Measurements from ENCODE around the gene CT45A5.
"Not testable (repeated sequence)": the region's sequence is repeated elsewhere in the genome, so short reads cannot be mapped to it uniquely, and the experiment has no call there.

The CT45A5 gene

GRCh38 chrX:135785403-135785802 is at the start of gene CT45A5:
Gene CT45A5 (minus strand): TSS chrX:135785503. CDS start chrX:135781729, 3,774 bp downstream.
- not testable (repeated sequence) for H3K27me3 ChIP-seq (ENCODE audit: insufficient read depth, insufficient read length); H3K4me3 ChIP-seq (ENCODE audit: insufficient read length, low read depth)

GRCh38 chrX:135819912-135820311 is 34.6 kb upstream of the CT45A5 start, which contains the start of gene CT45A2:
Gene CT45A2 (minus strand): TSS chrX:135820012. CDS start chrX:135816265, 3,747 bp downstream.
- not testable (repeated sequence) for H3K36me3 ChIP-seq (ENCODE audit: insufficient read depth, insufficient read length, low read length); DNase-seq (ENCODE audit: low read depth, low spot score); H3K9ac ChIP-seq (ENCODE audit: insufficient read length, low read depth)

More at GRCh38 chrX:135785403-135785802, at the start of gene CT45A5:
- H3K9me3 ChIP-seq (ENCODE audit: insufficient read depth, low read length); H3K4me1 ChIP-seq (ENCODE audit: insufficient read depth, insufficient read length); DNase-seq (ENCODE audit: low read depth, low spot score); H3K9ac ChIP-seq (ENCODE audit: insufficient read length, low read depth); H3K36me3 ChIP-seq (ENCODE audit: insufficient read depth, insufficient read length, low read length): not testable (repeated sequence)

GRCh38 chrX:135802687-135803086 is 17.4 kb upstream of the CT45A5 start, which contains the start of gene CT45A6:
Gene CT45A6 (minus strand): TSS chrX:135802787. CDS start chrX:135798993, 3,794 bp downstream.
- H3K9me3 ChIP-seq (ENCODE audit: insufficient read depth, low read length); H3K4me1 ChIP-seq (ENCODE audit: insufficient read depth, insufficient read length); H3K36me3 ChIP-seq (ENCODE audit: insufficient read depth, insufficient read length, low read length); DNase-seq (ENCODE audit: low read depth, low spot score); H3K9ac ChIP-seq (ENCODE audit: insufficient read length, low read depth); H3K4me3 ChIP-seq (ENCODE audit: insufficient read length, low read depth); H3K27me3 ChIP-seq (ENCODE audit: insufficient read depth, insufficient read length): not testable (repeated sequence)

More at GRCh38 chrX:135819912-135820311, 34.6 kb upstream of the CT45A5 start, which contains the start of gene CT45A2:
- not testable (repeated sequence) for H3K4me3 ChIP-seq (ENCODE audit: insufficient read length, low read depth); H3K9me3 ChIP-seq (ENCODE audit: insufficient read depth, low read length); H3K27me3 ChIP-seq (ENCODE audit: insufficient read depth, insufficient read length); H3K4me1 ChIP-seq (ENCODE audit: insufficient read depth, insufficient read length)

- H3K9ac ChIP-seq (ENCODE audit: insufficient read length, low read depth); H3K27me3 ChIP-seq (ENCODE audit: insufficient read depth, insufficient read length); DNase-seq (ENCODE audit: low read depth, low spot score); H3K36me3 ChIP-seq (ENCODE audit: insufficient read depth, insufficient read length, low read length); H3K4me3 ChIP-seq (ENCODE audit: insufficient read length, low read depth); H3K9me3 ChIP-seq (ENCODE audit: insufficient read depth, low read length); H3K4me1 ChIP-seq (ENCODE audit: insufficient read depth, insufficient read length): not testable (repeated sequence)
These were observed 17.2 kb downstream of the CT45A5 start, which contains the start of gene CT45A3 for GRCh38 chrX:135768091-135768490. Gene CT45A3 (minus strand): TSS chrX:135768191. CDS start chrX:135764444, 3,747 bp downstream.

GRCh38 chrX:135744739-135745138 is 40.6 kb downstream of the CT45A5 start:
- H3K9me3 ChIP-seq (ENCODE audit: insufficient read depth, low read length); H3K36me3 ChIP-seq (ENCODE audit: insufficient read depth, insufficient read length, low read length); H3K9ac ChIP-seq (ENCODE audit: insufficient read length, low read depth); H3K4me1 ChIP-seq (ENCODE audit: insufficient read depth, insufficient read length); DNase-seq (ENCODE audit: low read depth, low spot score); H3K4me3 ChIP-seq (ENCODE audit: insufficient read length, low read depth); H3K27me3 ChIP-seq (ENCODE audit: insufficient read depth, insufficient read length): not testable (repeated sequence)

- H3K4me3 ChIP-seq (ENCODE audit: insufficient read length, low read depth), result no peak overlapping the region
- no peaks in the 10 kb centered on the region for H3K27me3 ChIP-seq (ENCODE audit: insufficient read depth, insufficient read length)
- H3K36me3 ChIP-seq (ENCODE audit: insufficient read depth, insufficient read length, low read length), result no peaks in the 10 kb centered on the region
- TF ChIP-seq SUZ12 (IDR thresholded peaks at IDR 0.05; ENCODE audit: extremely low read depth, insufficient read depth, insufficient read length), result no peak
- TF ChIP-seq ZNF274 (IDR thresholded peaks at IDR 0.05; ENCODE audit: low read depth, low read length), result no peak
- TF ChIP-seq YY1 (IDR thresholded peaks at IDR 0.05; ENCODE audit: insufficient read depth, insufficient read length), result no peak
- H3K4me1 ChIP-seq (ENCODE audit: insufficient read depth, insufficient read length), result no peaks in the 10 kb centered on the region
- H3K9me3 ChIP-seq (ENCODE audit: insufficient read depth, low read length), result no peaks in the 10 kb centered on the region
- no peak for DNase-seq (ENCODE audit: low read depth, low spot score)
- no peak overlapping the region for H3K9ac ChIP-seq (ENCODE audit: insufficient read length, low read depth)
These were observed 44.0 kb downstream of the CT45A5 start for GRCh38 chrX:135741192-135741715.

- no peak overlapping the region for H3K9ac ChIP-seq (ENCODE audit: insufficient read length, low read depth)
- H3K36me3 ChIP-seq (ENCODE audit: insufficient read depth, insufficient read length, low read length), result no peaks in the 10 kb centered on the region
- H3K4me1 ChIP-seq (ENCODE audit: insufficient read depth, insufficient read length), result no peaks in the 10 kb centered on the region
- no peak for DNase-seq (ENCODE audit: low read depth, low spot score)
- TF ChIP-seq ZNF274 (IDR thresholded peaks at IDR 0.05; ENCODE audit: low read depth, low read length), result no peak
- TF ChIP-seq SUZ12 (IDR thresholded peaks at IDR 0.05; ENCODE audit: extremely low read depth, insufficient read depth, insufficient read length), result no peak
- no peak for TF ChIP-seq YY1 (IDR thresholded peaks at IDR 0.05; ENCODE audit: insufficient read depth, insufficient read length)
- H3K4me3 ChIP-seq (ENCODE audit: insufficient read length, low read depth), result no peak overlapping the region
- no peaks in the 10 kb centered on the region for H3K27me3 ChIP-seq (ENCODE audit: insufficient read depth, insufficient read length)
- no peaks in the 10 kb centered on the region for H3K9me3 ChIP-seq (ENCODE audit: insufficient read depth, low read length)
These were observed 44.6 kb downstream of the CT45A5 start for GRCh38 chrX:135740681-135741149.

GRCh38 chrX:135737366-135738071 is 47.8 kb downstream of the CT45A5 start:
- H3K36me3 ChIP-seq (ENCODE audit: insufficient read depth, insufficient read length, low read length), result no peaks in the 10 kb centered on the region
- H3K4me1 ChIP-seq (ENCODE audit: insufficient read depth, insufficient read length), result no peaks in the 10 kb centered on the region
- no peak for DNase-seq (ENCODE audit: low read depth, low spot score)
- TF ChIP-seq SUZ12 (IDR thresholded peaks at IDR 0.05; ENCODE audit: extremely low read depth, insufficient read depth, insufficient read length), result no peak
- TF ChIP-seq ZNF274 (IDR thresholded peaks at IDR 0.05; ENCODE audit: low read depth, low read length), result no peak
- no peak for TF ChIP-seq YY1 (IDR thresholded peaks at IDR 0.05; ENCODE audit: insufficient read depth, insufficient read length)
- no peak overlapping the region for H3K9ac ChIP-seq (ENCODE audit: insufficient read length, low read depth)
- no peaks in the 10 kb centered on the region for H3K27me3 ChIP-seq (ENCODE audit: insufficient read depth, insufficient read length)
- no peak overlapping the region for H3K4me3 ChIP-seq (ENCODE audit: insufficient read length, low read depth)
- H3K9me3 ChIP-seq (ENCODE audit: insufficient read depth, low read length), result no peaks in the 10 kb centered on the region

GRCh38 chrX:135734666-135735065 is 50.6 kb downstream of the CT45A5 start:
- H3K36me3 ChIP-seq (ENCODE audit: insufficient read depth, insufficient read length, low read length); H3K4me1 ChIP-seq (ENCODE audit: insufficient read depth, insufficient read length); H3K4me3 ChIP-seq (ENCODE audit: insufficient read length, low read depth); H3K9ac ChIP-seq (ENCODE audit: insufficient read length, low read depth); H3K9me3 ChIP-seq (ENCODE audit: insufficient read depth, low read length); DNase-seq (ENCODE audit: low read depth, low spot score); H3K27me3 ChIP-seq (ENCODE audit: insufficient read depth, insufficient read length): not testable (repeated sequence)

Measured in NT2/D1 (cell line).